HG02970 (cell line): ENCODE measurements around the gene ERCC5.
A peak's percentile ranks its signal among the peaks of the same experiment; 100 is the strongest.

Experiments
- ATAC-seq: cut with Tn5 transposase; IDR thresholded peaks from one replicate; pipeline ENCODE4 v1.9.1; 2021; ENCODE audit warnings: mild to moderate bottlenecking, moderate library complexity, moderate number of reproducible peaks; ENCODE audit not compliant: unreplicated experiment, low FRiP score

Gene ERCC5

GRCh38 chr13:102838982-102839381 lies 6.8 kb upstream of the ERCC5 start:
- ATAC-seq: no peak

- ATAC-seq: no peak
These were observed 6.4 kb upstream of the ERCC5 start for GRCh38 chr13:102839462-102839861.

GRCh38 chr13:102845289-102845629 lies 573 bp upstream of the ERCC5 start:
- peak; percentile 19 for ATAC-seq

- peak; percentile 21 for ATAC-seq
These were observed 606 bp downstream of the ERCC5 start for GRCh38 chr13:102846261-102847015.

- ATAC-seq: no peak
These were observed 1.7 kb downstream of the ERCC5 start for GRCh38 chr13:102847272-102848234.

GRCh38 chr13:102848956-102849355 lies 3.1 kb downstream of the ERCC5 start:
- no peak for ATAC-seq

GRCh38 chr13:102852556-102852955 lies 6.7 kb downstream of the ERCC5 start:
- no peak for ATAC-seq

GRCh38 chr13:102854675-102855074 lies 8.8 kb downstream of the ERCC5 start:
- no peak for ATAC-seq

GRCh38 chr13:102856557-102856956 lies 10.7 kb downstream of the ERCC5 start:
- no peak for ATAC-seq

- ATAC-seq: no peak
These were observed 16.9 kb downstream of the ERCC5 start for GRCh38 chr13:102862624-102863210.

GRCh38 chr13:102863590-102863989 lies 17.8 kb downstream of the ERCC5 start:
- ATAC-seq: no peak

- ATAC-seq: no peak
These were observed 22.6 kb downstream of the ERCC5 start for GRCh38 chr13:102868366-102868936.

- ATAC-seq: no peak
These were observed 24.3 kb downstream of the ERCC5 start for GRCh38 chr13:102869948-102870676.

- peak; percentile 61 for ATAC-seq
These were observed 25.0 kb downstream of the ERCC5 start for GRCh38 chr13:102870677-102871415.

- ATAC-seq: no peak
These were observed 26.3 kb downstream of the ERCC5 start for GRCh38 chr13:102872131-102872530.

GRCh38 chr13:102872531-102872930 lies 26.7 kb downstream of the ERCC5 start:
- no peak for ATAC-seq

GRCh38 chr13:102873653-102874052 lies 27.8 kb downstream of the ERCC5 start:
- ATAC-seq: no peak

GRCh38 chr13:102875256-102875655 lies 29.4 kb downstream of the ERCC5 start:
- no peak for ATAC-seq

- ATAC-seq: no peak
These were observed 31.5 kb downstream of the ERCC5 start for GRCh38 chr13:102877303-102877702.
